Caco-2 (cell line): ENCODE data around the gene ZNF367. TPM values are rescaled to one million over a fixed set of nuclear protein-coding genes. Genes with fewer than 3 reads are reported as not detected.

Source experiments
- BruUV-seq: library from RNA; stranded (reverse); fragments of 400-500 nt; replicated peaks from 2 replicates; lab custom pipeline; 2021; lab: Mats Ljungman, UMichigan
- CTCF ChIA-PET: fragments of 300-600 bp; sonication (Branson Sonifier 250); formaldehyde crosslinking; loops from one replicate; lab custom pipeline; 2022; ENCODE audit warnings: antibody characterized with exemption; lab: Charles Lee
- POLR2A ChIA-PET: fragments of 300-600 bp; sonication (Branson Sonifier 250); formaldehyde crosslinking; loops from one replicate; lab custom pipeline; 2022; ENCODE audit warnings: antibody characterized with exemption; lab: Charles Lee
- DNase-seq, 2 experiments: peaks; one replicate each; pipeline versions ENCODE4 v3.0.0 to v3.0.0-alpha.2; 2020 to 2022
- H3K27me3 ChIP-seq: replicated peaks from 2 replicates; pipeline ENCODE4 v1.6.0; 2011; ENCODE audit warnings: low read length; ENCODE audit not compliant: control insufficient read depth, insufficient read depth
- H3K36me3 ChIP-seq: 2 replicates; pipeline ENCODE4 v1.5.1; 2011; ENCODE audit warnings: low read length; ENCODE audit not compliant: control insufficient read depth, insufficient read depth
- H3K4me1 ChIP-seq: fragments of 250-450 bp; sonication (Bioruptor Pico); 2 replicates; pipeline ENCODE4 v1.5.1; 2020; ENCODE audit warnings: mild to moderate bottlenecking
- H3K4me3 ChIP-seq: 2 replicates; pipeline ENCODE4 v1.5.1; 2011; ENCODE audit warnings: low read depth, mild to moderate bottlenecking, control low read depth, low read length
- H3K9me3 ChIP-seq: fragments of 250-450 bp; sonication (Bioruptor Pico); 2 replicates; pipeline ENCODE4 v1.5.1; 2020; ENCODE audit warnings: mild to moderate bottlenecking, moderate library complexity
- H3K27ac Mint-ChIP-seq: one replicate; pipeline ENCODE4 v1.8.0; 2022; ENCODE audit warnings: mixed read lengths; ENCODE audit not compliant: unreplicated experiment
- H3K27me3 Mint-ChIP-seq: one replicate; pipeline ENCODE4 v1.8.0; 2022; ENCODE audit warnings: mixed read lengths; ENCODE audit not compliant: insufficient read depth, unreplicated experiment
- H3K36me3 Mint-ChIP-seq: one replicate; pipeline ENCODE4 v1.8.0; 2022; ENCODE audit warnings: mild to moderate bottlenecking, mixed read lengths; ENCODE audit not compliant: insufficient read depth, unreplicated experiment
- H3K4me1 Mint-ChIP-seq: one replicate; pipeline ENCODE4 v1.8.0; 2022; ENCODE audit warnings: low read depth, mixed read lengths; ENCODE audit not compliant: unreplicated experiment
- H3K4me3 Mint-ChIP-seq: one replicate; pipeline ENCODE4 v1.8.0; 2022; ENCODE audit warnings: mild to moderate bottlenecking, moderate library complexity, mixed read lengths; ENCODE audit not compliant: unreplicated experiment
- H3K9me3 Mint-ChIP-seq: one replicate; pipeline ENCODE4 v1.8.0; 2022; ENCODE audit warnings: mixed read lengths; ENCODE audit not compliant: unreplicated experiment
- intact Hi-C: fragments of 100-400 bp; cut with micrococcal nuclease; formaldehyde crosslinking; loops from one replicate; pipeline ENCODE4 v1.10.0; 2022; ENCODE audit not compliant: unreplicated experiment
- total RNA-seq: library from RNA; stranded (reverse); gene quantifications from 2 replicates; pipeline ENCODE4 v1.2.3, GENCODE V29; 2022
- TF ChIP-seq, protein P1 (sequence below), 2 experiments: fragments of 200-600 bp in 1 of 2; IDR thresholded peaks; 1 replicate in 1 of 2; 2 replicates in 1 of 2; pipeline versions ENCODE4 v1.5.1 to v1.8.0; 2011 to 2022; ENCODE audit warnings: antibody characterized with exemption in 1 of 2, control low read depth in 1 of 2, inconsistent platforms in 1 of 2, low read depth in 1 of 2, low read length in 1 of 2, mild to moderate bottlenecking in 1 of 2, moderate library complexity in 1 of 2; ENCODE audit not compliant: insufficient read depth in 1 of 2, severe bottlenecking in 1 of 2, unreplicated experiment in 1 of 2

The ZNF367 gene
- total RNA-seq, 1 experiment from 2014 or later: 10.0 TPM

DNA sequence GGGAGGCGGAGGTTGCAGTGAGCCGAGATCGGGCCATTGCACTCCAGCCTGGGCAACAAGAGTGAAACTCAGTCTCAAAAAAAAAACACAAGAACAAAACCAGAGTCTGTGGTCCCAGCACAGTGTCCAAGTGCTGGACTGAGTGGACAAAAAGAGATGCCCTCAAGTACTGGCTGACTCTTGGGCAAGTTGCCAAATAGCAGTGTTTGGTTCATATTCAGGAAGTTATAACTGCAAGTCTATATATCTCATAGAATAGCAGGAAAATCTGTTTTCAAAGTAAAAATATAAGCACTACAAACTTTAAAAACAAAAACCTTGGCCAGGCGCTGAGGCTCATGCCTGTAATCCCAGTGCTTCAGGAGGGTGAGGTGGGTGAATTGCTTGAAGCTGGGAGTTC lies 39.1 kb upstream of the ZNF367 start:
- Mint-ChIP-seq H3K4me1 (peaks cover 6% of the 10 kb centered on the region), H3K27ac (no peak overlapping the region), H3K4me3 (no peak overlapping the region), H3K36me3 (peaks cover 23% of the 10 kb centered on the region), H3K27me3 (no peaks in the 10 kb centered on the region), H3K9me3 (no peaks in the 10 kb centered on the region)
- ChIA-PET POLR2A (no interaction called here), CTCF (no interaction called here)
- no peak for DNase-seq
- H3K9me3 ChIP-seq: no peaks in the 10 kb centered on the region
- 0 out of 2 replicates have a peak, but pooled peaks cover 3% of the 10 kb centered on the region for H3K4me1 ChIP-seq
- H3K4me3 ChIP-seq: no peak overlapping the region
- TF ChIP-seq, protein P1, sequence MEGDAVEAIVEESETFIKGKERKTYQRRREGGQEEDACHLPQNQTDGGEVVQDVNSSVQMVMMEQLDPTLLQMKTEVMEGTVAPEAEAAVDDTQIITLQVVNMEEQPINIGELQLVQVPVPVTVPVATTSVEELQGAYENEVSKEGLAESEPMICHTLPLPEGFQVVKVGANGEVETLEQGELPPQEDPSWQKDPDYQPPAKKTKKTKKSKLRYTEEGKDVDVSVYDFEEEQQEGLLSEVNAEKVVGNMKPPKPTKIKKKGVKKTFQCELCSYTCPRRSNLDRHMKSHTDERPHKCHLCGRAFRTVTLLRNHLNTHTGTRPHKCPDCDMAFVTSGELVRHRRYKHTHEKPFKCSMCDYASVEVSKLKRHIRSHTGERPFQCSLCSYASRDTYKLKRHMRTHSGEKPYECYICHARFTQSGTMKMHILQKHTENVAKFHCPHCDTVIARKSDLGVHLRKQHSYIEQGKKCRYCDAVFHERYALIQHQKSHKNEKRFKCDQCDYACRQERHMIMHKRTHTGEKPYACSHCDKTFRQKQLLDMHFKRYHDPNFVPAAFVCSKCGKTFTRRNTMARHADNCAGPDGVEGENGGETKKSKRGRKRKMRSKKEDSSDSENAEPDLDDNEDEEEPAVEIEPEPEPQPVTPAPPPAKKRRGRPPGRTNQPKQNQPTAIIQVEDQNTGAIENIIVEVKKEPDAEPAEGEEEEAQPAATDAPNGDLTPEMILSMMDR (IDR thresholded peaks at IDR 0.05; ENCODE audit: insufficient read depth in 1 of 2, low read depth in 1 of 2, low read length in 1 of 2, severe bottlenecking in 1 of 2, unreplicated experiment in 1 of 2): no peak
- no TSS peak for BruUV-seq
- H3K36me3 ChIP-seq: no peaks in the 10 kb centered on the region; the same call in 1 of the 2 replicates
- H3K27me3 ChIP-seq: no peaks in the 10 kb centered on the region
- intact Hi-C loops: loop anchor here (10.0 kb wide), 1 partner anchor 318 kb away; the partner anchor contains the start of gene ZNF510

DNA sequence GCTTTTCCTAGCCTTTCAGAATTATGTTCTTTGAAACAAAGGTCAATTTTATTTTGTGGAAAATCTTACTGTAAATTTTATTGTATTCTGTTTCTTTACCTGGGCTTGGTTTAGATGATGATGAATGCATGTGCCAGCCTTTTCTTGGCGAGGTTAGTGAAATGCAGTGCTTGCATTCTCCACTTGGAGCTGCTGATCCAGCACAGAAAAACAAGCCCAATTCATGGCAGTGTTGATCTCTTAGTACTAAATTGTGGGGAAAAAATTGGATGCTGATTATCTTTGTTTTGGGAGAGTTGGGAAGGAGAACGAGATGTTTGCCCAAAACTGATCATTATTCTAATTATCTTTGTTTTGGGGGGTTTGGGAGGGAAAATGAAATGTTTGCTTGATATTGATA lies 35.5 kb upstream of the ZNF367 start:
- ChIA-PET CTCF (no interaction called here), POLR2A (no interaction called here)
- Histone ChIP-seq H3K4me3 (no peak overlapping the region), H3K36me3 (no peaks in the 10 kb centered on the region), H3K9me3 (no peaks in the 10 kb centered on the region), H3K27me3 (no peaks in the 10 kb centered on the region), H3K4me1 (0 out of 2 replicates have a peak, but pooled peaks cover 3% of the 10 kb centered on the region)
- intact Hi-C loops: loop anchor here (10.0 kb wide), 1 partner anchor 321 kb away; the partner anchor contains the start of gene ZNF510
- BruUV-seq: TSS peak; percentile 3
- peak in 1 of 2 experiments; percentile 17 for DNase-seq
- no peaks in the 10 kb centered on the region for H3K9me3 Mint-ChIP-seq
- H3K36me3 Mint-ChIP-seq: peaks cover 21% of the 10 kb centered on the region
- TF ChIP-seq, protein P1 (IDR thresholded peaks at IDR 0.05; ENCODE audit: insufficient read depth in 1 of 2, low read depth in 1 of 2, low read length in 1 of 2, severe bottlenecking in 1 of 2, unreplicated experiment in 1 of 2): peak; percentile 21 to 57
- no peak overlapping the region for H3K27ac Mint-ChIP-seq
- no peaks in the 10 kb centered on the region for H3K27me3 Mint-ChIP-seq
- peaks cover 12% of the 10 kb centered on the region for H3K4me1 Mint-ChIP-seq
- H3K4me3 Mint-ChIP-seq: peak overlapping the region; percentile 1

DNA sequence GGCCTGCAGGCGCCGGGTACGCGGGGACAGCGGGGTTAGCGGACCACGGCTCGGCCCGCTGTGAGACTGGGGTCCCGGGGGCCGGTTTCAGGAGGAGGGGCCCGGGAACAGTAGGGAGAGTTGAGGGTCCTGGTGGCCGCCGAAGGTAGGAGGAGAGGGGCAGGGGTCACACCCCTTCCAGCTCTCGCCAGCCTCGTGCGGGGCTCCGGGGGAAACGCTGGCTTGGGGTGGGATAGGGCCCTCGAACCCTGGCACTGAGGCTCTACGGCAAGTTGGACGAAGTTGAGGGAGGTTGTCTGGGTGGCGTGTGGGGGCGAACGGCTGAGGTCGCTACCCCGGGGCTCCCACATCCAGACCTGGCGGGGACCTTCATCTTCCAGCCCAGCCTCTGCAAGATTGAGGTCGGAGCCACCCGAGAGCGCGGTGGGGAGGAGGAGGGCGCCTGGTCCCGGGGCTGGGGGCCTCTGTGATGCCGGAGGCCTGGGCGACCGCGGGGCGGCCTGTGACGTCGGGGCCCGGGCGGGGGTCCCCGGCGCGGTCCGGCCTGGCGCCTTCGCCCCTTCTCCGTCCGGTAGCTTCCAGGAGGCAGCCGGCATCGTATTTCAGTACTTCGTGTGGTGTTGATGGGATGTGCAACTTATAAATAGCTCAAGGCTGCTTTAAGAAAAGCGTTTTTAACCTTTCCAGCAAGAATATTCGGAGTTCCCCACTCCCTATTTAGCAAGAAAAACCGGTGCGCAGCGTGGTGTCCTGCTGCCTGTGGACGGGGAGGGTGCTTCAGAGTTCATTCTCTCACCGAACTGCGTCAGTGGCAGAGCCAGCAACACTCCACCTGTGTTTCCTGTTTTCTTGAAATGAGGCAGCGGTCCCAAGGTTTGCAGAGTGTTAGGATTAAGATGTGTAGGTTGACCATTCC lies 32.7 kb upstream of the ZNF367 start:
- Mint-ChIP-seq H3K4me3 (peak overlapping the region; percentile 93), H3K36me3 (peaks cover 21% of the 10 kb centered on the region), H3K27me3 (no peaks in the 10 kb centered on the region), H3K9me3 (no peaks in the 10 kb centered on the region), H3K27ac (peak overlapping the region; percentile 76), H3K4me1 (peaks cover 12% of the 10 kb centered on the region)
- no peaks in the 10 kb centered on the region for H3K36me3 ChIP-seq
- intact Hi-C loops: loop anchor here (1.0 to 10.0 kb wide), 3 partner anchors 32 to 324 kb away; partner anchors contain the start of genes ZNF367 and ZNF510
- H3K4me3 ChIP-seq: peak overlapping the region; percentile 89
- DNase-seq: peak; percentile 52 to 55
- H3K4me1 ChIP-seq: 0 out of 2 replicates have a peak, but pooled peaks cover 3% of the 10 kb centered on the region
- BruUV-seq: no TSS peak
- TF ChIP-seq, protein P1 (IDR thresholded peaks at IDR 0.05; ENCODE audit: insufficient read depth in 1 of 2, low read depth in 1 of 2, low read length in 1 of 2, severe bottlenecking in 1 of 2, unreplicated experiment in 1 of 2): no peak
- ChIA-PET CTCF (interaction anchor here (0.5 to 1.6 kb wide), 4 partner anchors 9 to 193 kb away, joined by 3 to 4 read pairs (median 4); no protein-coding TSS in a partner anchor), POLR2A (interaction anchor here (0.6 to 1.4 kb wide), 2 partner anchors 30 to 31 kb away, joined by 3 to 6 read pairs; no protein-coding TSS in a partner anchor)
- no peaks in the 10 kb centered on the region for H3K9me3 ChIP-seq
- H3K27me3 ChIP-seq: no peaks in the 10 kb centered on the region
